HG03521 (cell line): ENCODE results near the gene CHD6.

ENCODE experiments used
- ATAC-seq: cut with Tn5 transposase; IDR thresholded peaks from one replicate; pipeline ENCODE4 v1.9.1; 2021; ENCODE audit warnings: mild to moderate bottlenecking, moderate library complexity; ENCODE audit not compliant: unreplicated experiment

The CHD6 gene

DNA sequence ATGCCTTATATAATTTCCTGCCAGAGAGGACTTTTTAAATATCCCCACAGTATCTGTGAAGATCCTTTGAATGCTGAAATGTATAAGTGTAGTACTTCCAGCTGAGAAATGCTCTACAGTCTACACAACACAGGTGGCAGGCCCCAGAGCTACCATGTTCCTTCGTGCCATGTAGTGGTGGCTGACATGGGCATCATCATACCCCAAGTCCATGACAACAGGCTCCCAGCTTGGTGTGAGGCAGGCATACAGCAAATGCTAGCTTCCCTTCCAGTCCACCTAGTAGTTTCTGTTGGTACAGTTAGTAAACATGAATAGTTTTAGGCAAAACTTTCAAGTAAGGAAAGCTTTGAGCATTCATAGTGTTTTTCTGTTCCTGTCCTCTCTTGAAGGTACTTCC, 190.3 kb downstream of the CHD6 start:
- ATAC-seq = no peak

DNA sequence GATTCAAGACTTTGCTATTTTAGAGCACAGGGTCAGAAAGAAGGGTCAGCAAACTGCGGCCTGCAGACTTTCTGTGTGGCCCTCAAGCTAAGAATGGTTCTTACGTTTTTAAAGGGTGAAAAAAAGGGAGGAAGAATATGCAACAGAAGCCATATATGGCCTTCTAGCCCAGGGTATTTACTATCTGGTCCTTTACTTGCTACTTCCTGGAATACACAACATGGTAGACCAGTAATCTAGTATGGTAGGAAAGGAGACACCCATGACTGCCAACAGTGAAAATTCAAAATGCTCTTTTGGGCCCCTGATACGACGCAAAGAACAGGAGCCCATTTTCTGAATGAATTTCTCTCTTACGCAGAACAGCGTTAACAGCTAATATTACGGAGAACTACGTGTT, 191.2 kb downstream of the CHD6 start:
- ATAC-seq = no peak

DNA sequence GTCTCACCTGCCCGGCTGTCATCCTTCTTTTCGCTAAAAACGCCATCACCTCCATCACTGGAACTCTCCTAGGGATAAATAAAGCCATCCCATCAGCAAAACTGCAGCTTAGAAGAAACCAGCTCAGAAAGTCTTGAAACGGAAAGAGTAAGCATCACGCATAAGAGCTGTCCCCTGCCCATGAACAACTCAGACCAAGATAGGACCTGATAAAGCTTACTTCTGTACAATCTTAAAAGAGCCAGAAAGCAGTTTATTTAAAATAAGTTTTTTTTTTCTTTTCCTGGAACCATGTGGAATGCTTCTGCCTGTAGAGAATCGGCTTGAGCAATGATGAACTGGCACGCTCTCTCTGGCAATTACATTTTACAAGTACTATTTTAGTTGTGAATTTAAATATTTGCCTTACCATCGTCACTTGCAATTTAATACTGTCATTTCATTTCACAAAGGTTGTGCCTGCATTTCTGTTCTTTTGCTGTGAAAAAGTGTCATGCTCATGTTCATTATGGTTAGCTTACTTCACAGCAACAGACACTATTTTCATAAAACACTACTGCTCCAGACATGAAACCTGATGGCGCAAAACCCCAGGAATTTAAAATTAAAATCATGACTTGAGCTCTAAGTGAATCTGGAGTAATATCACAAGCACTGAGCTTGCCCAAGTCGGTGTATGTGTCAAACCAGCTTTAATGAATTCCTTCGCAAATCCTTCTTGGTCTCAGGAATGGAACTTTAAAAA, 191.9 kb downstream of the CHD6 start:
- ATAC-seq = no peak

DNA sequence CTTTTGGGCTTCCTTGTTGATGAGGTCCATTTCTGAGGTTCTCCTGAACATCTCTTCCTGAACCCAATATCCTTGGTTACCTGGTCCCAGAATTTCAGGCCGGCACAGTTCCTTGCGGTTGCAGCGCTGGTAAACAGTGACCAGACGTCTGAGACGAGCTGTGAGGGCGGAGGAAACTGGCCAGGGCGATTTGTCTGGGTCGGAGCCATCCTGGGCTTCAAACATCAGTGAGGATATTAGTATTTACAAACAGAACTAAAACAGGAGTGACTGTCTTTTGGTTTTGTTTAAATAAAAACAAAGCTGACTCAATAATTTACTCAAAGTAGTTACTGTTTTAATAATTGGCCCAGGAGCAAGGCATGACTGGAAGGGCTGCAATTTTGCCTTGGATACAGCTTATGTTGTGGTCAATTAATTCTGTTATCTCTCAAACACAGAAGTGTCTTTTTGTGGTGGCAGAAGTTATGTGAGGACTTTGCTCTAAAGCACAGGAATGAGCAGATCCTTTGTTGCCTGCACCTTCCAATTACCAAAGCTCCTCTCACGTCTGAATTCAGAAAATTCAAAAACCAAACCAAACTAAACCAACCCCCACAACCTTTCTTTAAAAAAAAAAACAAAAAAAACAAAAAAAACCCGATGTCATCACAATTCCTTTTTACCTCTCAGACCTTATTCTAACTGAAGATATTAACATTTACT, 192.8 kb downstream of the CHD6 start:
- ATAC-seq = no peak

- ATAC-seq = no peak
Measured at GRCh38 chr20:41424546-41424945, 193.6 kb downstream of the CHD6 start.

DNA sequence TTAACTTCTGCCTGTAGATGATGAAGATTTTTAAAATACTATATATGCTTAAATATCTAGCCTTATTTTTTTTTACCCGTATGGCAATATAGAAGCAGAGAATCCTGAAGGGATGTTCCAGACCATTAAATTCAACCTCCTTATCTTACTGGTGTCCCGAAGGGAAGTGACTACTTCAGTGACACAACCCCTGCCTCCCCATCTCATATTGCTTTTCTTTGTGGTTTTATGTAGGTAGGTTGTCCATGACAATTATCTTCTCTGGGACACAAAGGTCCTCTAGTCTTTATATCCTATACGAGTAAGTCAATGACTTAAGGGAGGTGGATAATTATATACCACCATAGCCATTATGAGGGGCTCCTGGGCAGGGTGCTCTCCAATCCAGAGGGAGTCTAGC, 194.2 kb downstream of the CHD6 start:
- no peak for ATAC-seq

DNA sequence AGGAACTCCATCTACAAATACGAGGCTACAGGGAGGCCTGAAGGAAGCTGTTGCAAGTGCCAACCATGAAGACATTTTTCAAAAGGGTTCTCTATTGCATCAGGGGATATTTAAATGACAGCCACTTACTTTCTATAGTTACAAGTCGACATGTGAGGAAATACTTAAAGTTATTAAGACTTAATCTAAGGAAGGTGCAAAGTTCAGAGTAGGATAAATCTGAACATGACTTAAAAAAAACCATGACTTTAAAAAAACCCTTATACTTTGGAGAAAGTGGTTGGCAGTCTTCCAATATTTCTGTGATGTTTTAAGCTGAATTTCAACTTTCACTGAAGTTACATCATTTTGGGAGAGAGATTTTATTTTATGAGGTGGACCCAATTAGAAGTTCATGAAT, 195.2 kb downstream of the CHD6 start:
- no peak for ATAC-seq

- no peak for ATAC-seq
Measured at GRCh38 chr20:41418739-41419293, 199.4 kb downstream of the CHD6 start.

DNA sequence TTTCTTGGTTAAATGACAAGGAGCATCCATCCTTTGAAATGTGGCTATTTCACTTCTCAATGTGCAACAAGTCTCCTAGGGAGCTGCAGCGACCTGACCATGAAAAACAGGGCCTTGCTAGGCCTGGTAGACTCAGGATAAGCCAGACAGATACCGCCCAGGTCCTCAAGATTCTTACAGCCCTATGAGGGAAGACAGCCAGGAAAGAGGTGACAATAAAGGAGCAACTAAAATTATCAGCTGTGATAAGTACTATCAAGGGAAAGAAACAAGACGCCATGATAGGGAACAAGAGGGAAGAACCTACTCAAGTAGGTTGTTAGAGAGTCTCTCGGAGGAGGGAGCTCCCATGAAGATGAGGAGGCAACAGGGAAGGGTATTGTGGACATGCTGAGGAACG, 200.1 kb downstream of the CHD6 start:
- no peak for ATAC-seq

- no peak for ATAC-seq
Measured at GRCh38 chr20:41415191-41415590, 203.0 kb downstream of the CHD6 start.

GRCh38 chr20:41413169-41413568, 205.0 kb downstream of the CHD6 start:
- no peak for ATAC-seq

GRCh38 chr20:41412324-41413120, 205.7 kb downstream of the CHD6 start:
- no peak for ATAC-seq

DNA sequence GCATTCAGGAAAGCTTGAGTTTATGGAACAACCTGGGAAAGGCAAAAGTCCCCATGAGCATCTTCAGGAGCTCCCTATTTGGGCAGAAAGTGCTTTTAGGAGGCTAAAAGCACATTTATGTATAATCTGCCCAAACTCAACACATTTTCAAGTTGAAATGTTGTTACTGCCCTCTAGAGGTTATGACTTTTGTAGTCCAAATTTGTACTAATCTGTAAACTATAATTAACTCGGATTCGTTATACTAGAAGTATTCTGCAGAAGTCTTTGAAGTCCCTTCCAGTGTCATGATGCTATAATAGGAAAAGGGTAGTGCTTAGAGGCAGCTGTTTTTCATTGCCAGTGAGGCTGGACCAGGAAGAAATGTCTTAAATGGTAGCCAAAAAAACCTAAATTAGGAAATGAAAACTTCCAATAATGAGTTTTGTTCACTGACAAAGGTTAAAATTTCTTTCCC, 206.8 kb downstream of the CHD6 start:
- ATAC-seq = no peak

DNA sequence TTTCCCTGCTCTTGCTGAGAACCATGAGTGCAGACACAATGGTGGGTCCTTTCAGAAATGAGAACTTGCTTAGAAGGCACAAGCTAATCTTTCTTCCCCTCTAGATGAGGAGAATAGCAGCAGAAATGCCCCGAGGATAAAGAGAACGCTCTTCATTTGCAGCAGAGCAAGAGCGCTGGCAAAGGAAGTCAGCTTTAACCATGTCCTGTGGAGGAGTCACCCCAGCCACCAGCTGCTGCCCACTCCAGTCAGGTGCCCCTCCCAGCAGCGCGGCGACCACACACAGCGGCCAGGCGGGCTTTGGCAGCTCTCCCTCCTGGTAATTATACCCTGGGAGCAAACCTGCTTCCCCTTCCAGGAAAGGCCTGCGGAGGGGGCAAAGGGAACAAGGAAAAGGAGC, 209.2 kb downstream of the CHD6 start:
- ATAC-seq = no peak

- ATAC-seq = no peak
Measured at GRCh38 chr20:41408156-41408794, 209.9 kb downstream of the CHD6 start.

GRCh38 chr20:41407607-41408006, 210.6 kb downstream of the CHD6 start:
- ATAC-seq = no peak

- ATAC-seq = no peak
Measured at GRCh38 chr20:41406896-41407444, 211.2 kb downstream of the CHD6 start.

GRCh38 chr20:41406353-41406752, 211.8 kb downstream of the CHD6 start:
- no peak for ATAC-seq

GRCh38 chr20:41405436-41405835, 212.7 kb downstream of the CHD6 start:
- no peak for ATAC-seq

- ATAC-seq = no peak
Measured at GRCh38 chr20:41403604-41404003, 214.6 kb downstream of the CHD6 start.

GRCh38 chr20:41398408-41398807, 219.8 kb downstream of the CHD6 start:
- no peak for ATAC-seq
